Stimulated activated CD8-positive, alpha-beta memory T cell treated with anti-CD3 and anti-CD28 coated beads, Interleukin-15, amount 100 ng/mL, for 24 hours (primary cell): ENCODE results near the gene MAD1L1.
"Not testable (repeated sequence)": the region's sequence is repeated elsewhere in the genome, so short reads cannot be mapped to it uniquely, and the experiment has no call there.

Experiments
- DNase-seq: peaks from one replicate; pipeline ENCODE4 v3.0.0-alpha.2; 2020; ENCODE audit warnings: low read depth

MAD1L1 gene

DNA sequence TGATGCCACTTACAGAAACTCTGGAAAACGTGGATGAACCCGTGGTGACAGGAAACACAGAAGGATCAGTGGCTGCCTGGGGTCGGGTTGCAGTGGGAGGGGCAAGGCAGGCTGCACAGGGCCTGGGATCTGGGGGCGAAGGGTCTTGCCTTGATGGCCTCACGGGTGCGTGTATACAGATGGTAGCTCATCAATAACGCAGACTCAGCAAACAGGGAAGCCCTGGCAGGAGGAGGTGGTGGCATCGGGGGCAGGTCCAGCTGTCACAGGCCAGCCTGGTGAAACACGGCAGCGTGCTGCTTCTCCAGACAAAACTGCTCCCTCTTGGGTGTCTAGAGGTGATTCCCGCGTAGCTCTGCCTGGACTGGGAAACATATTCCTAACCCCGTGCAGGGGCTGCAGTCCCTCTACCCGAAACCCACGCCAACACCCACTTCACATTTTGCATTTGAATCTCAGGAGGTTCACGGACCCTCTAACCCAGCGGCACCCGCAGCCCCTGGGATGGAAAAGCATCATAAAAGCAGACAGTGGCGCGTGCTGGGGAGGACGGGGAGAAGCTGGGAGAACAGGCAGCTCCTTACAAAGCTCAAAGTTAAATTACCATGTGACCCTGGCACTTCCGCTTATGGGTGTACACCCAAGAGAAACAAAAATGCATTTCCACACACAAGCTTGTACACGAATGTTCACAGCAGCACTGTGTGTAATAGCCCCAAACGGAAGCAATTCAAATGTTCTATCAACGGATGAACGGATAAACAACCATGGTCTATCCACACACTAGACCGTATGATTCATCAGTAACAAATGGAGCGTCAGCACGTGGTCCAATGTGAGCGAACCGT lies 394.8 kb downstream of the MAD1L1 start:
- not testable (repeated sequence) for DNase-seq

GRCh38 chr7:1831933-1832535 lies 400.7 kb downstream of the MAD1L1 start:
- not testable (repeated sequence) for DNase-seq

DNA sequence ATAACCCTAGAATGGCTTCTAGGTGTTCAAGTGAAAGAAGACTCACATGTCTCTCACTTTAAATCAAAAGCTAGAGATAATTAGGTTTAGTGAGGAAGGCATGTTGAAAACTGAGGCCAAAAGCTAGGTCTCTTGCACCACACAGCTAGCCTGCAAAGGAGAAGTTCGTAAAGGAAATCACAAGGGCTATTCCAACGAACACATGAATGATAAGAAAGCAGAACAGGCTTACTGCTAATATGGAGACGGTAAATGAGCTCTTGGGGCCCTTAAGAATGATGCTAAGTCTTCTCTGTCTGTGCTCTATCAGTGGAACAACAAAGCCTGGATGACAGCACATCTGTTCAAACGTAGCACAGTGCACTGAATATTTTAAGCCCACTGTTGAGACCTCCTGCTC lies 401.3 kb downstream of the MAD1L1 start:
- DNase-seq = not testable (repeated sequence)

- not testable (repeated sequence) for DNase-seq
These were observed 403.1 kb downstream of the MAD1L1 start for GRCh38 chr7:1829668-1830067.

DNA sequence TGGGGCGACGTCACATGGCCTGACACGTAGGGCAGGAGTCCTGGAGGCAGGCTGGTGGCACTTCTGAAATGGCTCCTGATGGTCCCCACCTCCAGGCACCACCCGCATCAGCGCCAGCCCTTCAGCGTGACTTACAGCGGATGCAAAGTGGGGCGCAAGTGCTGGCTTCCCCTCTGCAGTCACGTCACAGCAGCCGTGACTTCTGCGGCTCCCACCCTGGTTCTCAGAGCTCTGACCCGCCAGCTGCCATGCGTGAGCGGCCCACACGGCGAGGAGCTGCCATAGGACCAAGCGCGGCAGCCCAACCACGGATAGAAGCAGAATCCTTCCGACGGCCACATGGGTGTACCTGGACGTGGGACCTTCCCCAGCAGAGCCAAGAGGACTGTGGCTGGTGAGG lies 403.6 kb downstream of the MAD1L1 start:
- no peak for DNase-seq

DNA sequence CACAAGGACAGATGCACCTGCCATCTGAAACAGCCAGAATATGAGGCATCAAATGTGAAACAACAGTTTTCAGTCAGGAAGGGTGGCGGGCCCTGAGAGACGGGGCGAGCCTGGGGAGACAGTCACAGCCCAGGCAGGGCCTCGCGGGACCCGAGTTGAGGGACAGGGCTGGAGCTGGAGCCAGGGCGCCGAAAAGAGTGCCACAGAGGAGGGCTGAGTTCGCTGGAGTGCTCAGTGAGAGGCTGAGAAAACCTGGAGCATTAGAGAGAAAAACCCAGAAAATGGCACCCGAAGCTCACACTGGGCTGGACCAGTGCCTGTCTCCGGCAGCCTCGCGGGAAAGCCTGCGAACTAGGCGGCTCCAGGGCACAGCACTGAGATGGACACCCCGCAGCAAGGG lies 404.6 kb downstream of the MAD1L1 start:
- DNase-seq = not testable (repeated sequence)

- DNase-seq = not testable (repeated sequence)
These were observed 405.2 kb downstream of the MAD1L1 start for GRCh38 chr7:1827521-1827981.

GRCh38 chr7:1826931-1827330 lies 405.8 kb downstream of the MAD1L1 start:
- not testable (repeated sequence) for DNase-seq

- no peak for DNase-seq
These were observed 406.6 kb downstream of the MAD1L1 start for GRCh38 chr7:1825897-1826741.

DNA sequence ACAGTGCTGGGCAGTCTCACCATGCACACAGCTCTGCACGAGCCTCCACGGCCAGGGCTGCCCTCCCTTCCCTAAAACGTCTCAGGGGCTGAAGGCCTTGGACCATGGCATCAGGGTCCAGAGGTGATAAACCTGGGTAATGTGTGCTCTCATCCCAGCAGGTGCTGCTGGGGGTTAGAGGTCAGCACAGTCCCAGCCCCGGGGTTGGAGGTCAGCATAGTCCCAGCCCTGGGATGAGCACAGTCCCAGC lies 407.2 kb downstream of the MAD1L1 start:
- DNase-seq = not testable (repeated sequence)

DNA sequence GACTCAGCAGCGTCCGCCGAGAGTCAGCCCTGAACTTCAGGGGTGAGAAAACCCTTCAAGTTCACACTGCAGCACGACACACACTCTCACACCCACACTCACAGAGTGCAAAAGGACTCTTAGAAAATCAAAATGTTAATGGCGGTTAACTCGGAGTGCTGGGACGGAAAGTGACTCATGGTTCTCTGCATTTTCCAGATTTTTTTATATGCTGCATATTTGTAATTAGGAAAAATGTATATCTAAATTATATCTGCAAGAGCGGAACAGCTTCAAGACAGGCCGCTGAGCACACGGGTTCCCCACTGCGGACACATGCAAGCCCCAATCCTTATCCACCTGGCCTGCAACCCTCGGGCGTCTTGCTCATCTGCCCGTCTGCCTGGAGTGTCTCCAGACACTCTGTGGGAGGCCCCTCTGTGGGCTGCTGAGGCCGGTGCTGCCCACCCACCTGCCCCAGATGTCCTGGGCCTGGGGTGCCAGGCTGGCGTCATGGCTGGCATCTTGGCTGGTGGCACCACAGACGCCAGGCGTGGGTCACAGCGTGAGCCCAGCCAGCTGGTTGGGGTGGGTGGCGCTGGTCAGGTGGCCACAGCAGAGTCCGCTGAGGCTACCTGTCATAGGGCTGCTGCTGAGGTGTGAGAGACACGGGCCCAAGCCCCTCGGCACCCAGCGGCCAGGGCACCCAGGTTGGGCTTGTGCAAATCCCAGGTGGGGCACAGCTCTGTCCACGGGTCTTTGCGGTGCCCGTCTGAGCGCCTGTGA lies 407.7 kb downstream of the MAD1L1 start:
- not testable (repeated sequence) for DNase-seq

DNA sequence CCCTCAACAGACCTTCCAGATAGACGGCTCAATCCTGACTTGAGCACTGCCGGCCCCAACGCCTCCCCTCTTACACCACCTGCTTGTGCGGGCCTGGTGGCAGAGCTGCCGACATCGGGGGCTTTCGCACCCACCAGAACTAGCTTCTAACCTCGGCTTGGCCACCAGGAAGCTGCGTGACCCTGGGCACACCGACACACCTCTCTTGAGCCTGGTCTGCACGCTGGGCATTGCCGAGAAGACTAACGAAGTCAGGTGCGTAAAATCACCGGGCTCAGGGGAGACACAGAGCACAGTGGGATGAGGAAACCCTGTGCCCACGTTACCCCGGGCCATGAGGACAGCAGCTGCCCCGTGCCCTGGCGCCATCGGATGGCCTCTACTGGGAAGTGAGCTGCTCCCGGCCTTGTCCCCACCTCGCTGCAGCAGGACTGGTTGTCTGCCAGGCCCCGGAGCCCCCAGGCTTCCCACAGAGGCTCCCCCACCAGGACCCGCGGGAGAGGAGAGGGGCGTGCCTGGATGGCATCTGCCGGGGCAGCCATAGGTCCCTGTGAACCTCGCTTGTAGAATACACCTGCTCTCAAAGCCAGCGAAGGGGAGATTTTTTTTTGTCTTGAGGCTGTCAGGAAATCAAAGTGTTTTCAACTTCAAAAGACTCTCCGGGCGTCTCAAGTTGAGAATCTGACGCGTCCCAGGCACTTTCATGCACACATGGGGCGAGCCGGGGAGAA lies 408.4 kb downstream of the MAD1L1 start:
- not testable (repeated sequence) for DNase-seq

- DNase-seq = no peak
These were observed 409.2 kb downstream of the MAD1L1 start for GRCh38 chr7:1823376-1824150.

DNA sequence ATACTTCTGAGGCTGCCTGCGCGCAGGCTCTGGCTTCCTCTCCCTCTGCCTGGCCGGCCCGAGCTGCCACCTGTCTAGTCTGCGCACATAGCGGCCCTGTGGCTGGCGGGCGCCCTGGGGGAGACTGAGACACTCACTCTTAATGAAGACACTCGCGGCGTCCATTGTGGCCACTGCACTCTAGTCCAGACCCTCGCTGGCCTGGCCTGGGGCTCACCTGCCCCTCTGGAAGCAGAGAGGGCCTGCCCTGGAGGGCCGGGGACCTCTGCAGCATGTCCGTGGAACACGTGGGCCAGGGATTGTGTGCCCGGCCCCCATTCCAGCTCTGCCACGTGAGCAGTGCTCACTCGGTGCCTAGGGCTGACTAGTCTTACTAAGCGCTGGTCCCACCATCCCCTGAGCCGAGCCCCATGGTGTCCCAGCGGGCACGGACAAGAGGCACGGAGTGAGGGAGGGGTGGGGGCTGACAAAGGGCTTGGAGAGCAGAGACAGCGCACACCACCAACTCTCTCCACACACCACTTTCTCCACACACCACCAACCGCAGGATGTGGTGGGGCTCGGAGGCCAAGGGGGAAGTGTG lies 413.4 kb downstream of the MAD1L1 start:
- no peak for DNase-seq

GRCh38 chr7:1818575-1819258 lies 414.0 kb downstream of the MAD1L1 start:
- DNase-seq = no peak

GRCh38 chr7:1817061-1817712 lies 415.6 kb downstream of the MAD1L1 start:
- no peak for DNase-seq

DNA sequence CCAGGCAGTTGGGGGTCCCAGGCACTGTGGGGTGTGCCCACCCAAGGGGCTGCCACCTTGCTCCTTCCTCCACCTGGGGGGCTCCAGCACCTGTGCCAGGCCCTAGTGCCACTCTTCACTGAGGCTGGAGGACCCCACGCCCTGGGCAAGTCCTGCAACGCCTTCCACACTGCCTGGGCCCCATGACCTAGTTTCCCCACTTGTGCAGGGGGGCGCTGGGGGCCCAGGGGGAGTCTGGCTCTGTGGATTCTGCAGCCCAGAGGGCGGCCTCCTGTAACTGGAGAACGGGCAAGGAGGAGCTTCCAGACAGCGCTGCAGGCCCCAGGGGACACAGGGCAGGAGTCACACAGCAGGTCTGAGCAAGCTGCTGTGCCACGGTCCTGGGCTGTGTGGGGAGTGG lies 416.3 kb downstream of the MAD1L1 start:
- not testable (repeated sequence) for DNase-seq

- not testable (repeated sequence) for DNase-seq
These were observed 417.0 kb downstream of the MAD1L1 start for GRCh38 chr7:1815551-1816281.
